OCI-LY3 (cell line): ENCODE data around the gene PNLIPRP2.

Experiments
- H2AFZ ChIP-seq: fragments of 200-600, 300-600 bp; shearing (Covaris generic); 2 replicates; pipeline ENCODE4 v1.6.0; 2014; ENCODE audit warnings: antibody characterized with exemption, low read depth, low read length
- H3K27ac ChIP-seq: fragments of 200-600, 300-600 bp; sonication (generic); 2 replicates; pipeline ENCODE4 v1.5.1; 2014; ENCODE audit warnings: mild to moderate bottlenecking, low read length, moderate library complexity, mixed read lengths
- H3K27me3 ChIP-seq: fragments of 200-600, 300-600 bp; sonication (generic); 2 replicates; pipeline ENCODE4 v1.6.1; 2014; ENCODE audit warnings: low read depth, low read length, mixed read lengths
- H3K36me3 ChIP-seq: fragments of 200-600, 300-600 bp; sonication (generic); replicated peaks from 2 replicates; pipeline ENCODE3; 2014; ENCODE audit warnings: low read depth, low read length, mixed read lengths
- H3K4me1 ChIP-seq: fragments of 300-600, 200-600 bp; sonication (generic); 2 replicates; pipeline ENCODE4 v1.6.1; 2014; ENCODE audit warnings: low read length, mixed read lengths
- H3K4me2 ChIP-seq: fragments of 200-600, 300-600 bp; sonication (generic); 2 replicates; pipeline ENCODE4 v1.6.1; 2014; ENCODE audit warnings: low read length, mixed read lengths
- H3K4me3 ChIP-seq: fragments of 300-600, 200-600 bp; sonication (generic); 2 replicates; pipeline ENCODE4 v1.5.1; 2014; ENCODE audit warnings: antibody characterized with exemption, mild to moderate bottlenecking, low read length, moderate library complexity
- H3K79me2 ChIP-seq: fragments of 300-600, 200-600 bp; shearing (Covaris generic); 2 replicates; pipeline ENCODE4 v1.6.1; 2014; ENCODE audit warnings: mild to moderate bottlenecking, low read length, mixed read lengths
- H3K9ac ChIP-seq: fragments of 300-600, 200-600 bp; shearing (Covaris generic); 2 replicates; pipeline ENCODE4 v1.6.0; 2014; ENCODE audit warnings: mild to moderate bottlenecking, low read length, moderate library complexity
- H3K9me3 ChIP-seq: fragments of 200-600, 300-600 bp; shearing (Covaris generic); 2 replicates; pipeline ENCODE4 v1.6.1; 2014; ENCODE audit warnings: low read length, mixed read lengths; ENCODE audit not compliant: insufficient read depth
- H4K20me1 ChIP-seq: fragments of 200-600, 300-600 bp; sonication (generic); 2 replicates; pipeline ENCODE4 v1.6.1; 2016; ENCODE audit warnings: low read length, mixed read lengths; ENCODE audit not compliant: insufficient read depth
- CTCF ChIP-seq: fragments of 200-600, 300-600 bp; sonication (generic); IDR thresholded peaks from 2 replicates; pipeline ENCODE4 v1.5.1; 2014; ENCODE audit warnings: antibody characterized with exemption, low read length, low read depth
- EZH2phosphoT487 ChIP-seq: fragments of 200-600 bp; shearing (Covaris generic); IDR thresholded peaks from 2 replicates; pipeline ENCODE4 v1.6.1; 2018; ENCODE audit warnings: antibody characterized with exemption, mixed run types, low read depth

PNLIPRP2 gene

GRCh38 chr10:116634126-116634975 lies 13.6 kb downstream of the PNLIPRP2 start:
- H3K27me3 ChIP-seq = no peaks in the 10 kb centered on the region
- no peak overlapping the region for H3K4me3 ChIP-seq
- no peak overlapping the region for H2AFZ ChIP-seq
- no peak overlapping the region for H3K4me2 ChIP-seq
- H3K79me2 ChIP-seq = no peaks in the 10 kb centered on the region
- H3K27ac ChIP-seq = no peak overlapping the region
- no peak overlapping the region for H3K9ac ChIP-seq
- no peaks in the 10 kb centered on the region for H3K9me3 ChIP-seq
- H3K4me1 ChIP-seq = no peaks in the 10 kb centered on the region
- no peak for TF ChIP-seq EZH2phosphoT487
- no peak for TF ChIP-seq CTCF
- no peaks in the 10 kb centered on the region for H3K36me3 ChIP-seq
- no peaks in the 10 kb centered on the region for H4K20me1 ChIP-seq

- no peak overlapping the region for H3K27ac ChIP-seq
- H3K9ac ChIP-seq = no peak overlapping the region
- no peaks in the 10 kb centered on the region for H3K36me3 ChIP-seq
- no peak overlapping the region for H3K4me2 ChIP-seq
- H2AFZ ChIP-seq = no peak overlapping the region
- TF ChIP-seq CTCF (no peak), EZH2phosphoT487 (no peak)
- H4K20me1 ChIP-seq = no peaks in the 10 kb centered on the region
- no peak overlapping the region for H3K4me3 ChIP-seq
- no peaks in the 10 kb centered on the region for H3K9me3 ChIP-seq
- H3K4me1 ChIP-seq = no peaks in the 10 kb centered on the region
- H3K79me2 ChIP-seq = no peaks in the 10 kb centered on the region
- H3K27me3 ChIP-seq = no peaks in the 10 kb centered on the region
These were observed 15.6 kb downstream of the PNLIPRP2 start for GRCh38 chr10:116636385-116636784.

- H3K36me3 ChIP-seq = no peaks in the 10 kb centered on the region
- no peaks in the 10 kb centered on the region for H3K27me3 ChIP-seq
- H3K27ac ChIP-seq = no peak overlapping the region
- no peak overlapping the region for H3K4me2 ChIP-seq
- H3K9me3 ChIP-seq = no peaks in the 10 kb centered on the region
- H4K20me1 ChIP-seq = no peaks in the 10 kb centered on the region
- no peak overlapping the region for H3K9ac ChIP-seq
- no peak overlapping the region for H2AFZ ChIP-seq
- H3K79me2 ChIP-seq = no peaks in the 10 kb centered on the region
- H3K4me1 ChIP-seq = no peaks in the 10 kb centered on the region
- TF ChIP-seq EZH2phosphoT487 = no peak
- TF ChIP-seq CTCF = no peak
- H3K4me3 ChIP-seq = no peak overlapping the region
These were observed 16.2 kb downstream of the PNLIPRP2 start for GRCh38 chr10:116636976-116637375.

GRCh38 chr10:116637830-116638229 lies 17.1 kb downstream of the PNLIPRP2 start:
- Histone ChIP-seq H3K9me3 (no peaks in the 10 kb centered on the region), H3K4me3 (no peak overlapping the region), H3K27ac (no peak overlapping the region), H3K4me2 (no peak overlapping the region), H3K27me3 (no peaks in the 10 kb centered on the region), H3K9ac (no peak overlapping the region), H3K36me3 (no peaks in the 10 kb centered on the region), H2AFZ (no peak overlapping the region), H3K4me1 (no peaks in the 10 kb centered on the region), H4K20me1 (no peaks in the 10 kb centered on the region), H3K79me2 (no peaks in the 10 kb centered on the region)
- no peak for TF ChIP-seq EZH2phosphoT487
- TF ChIP-seq CTCF = no peak
